ENCODE data around the gene TFAP2E. TPM values are rescaled to one million over a fixed set of nuclear protein-coding genes. Genes with fewer than 3 reads are reported as not detected.
A peak's percentile ranks its signal among the peaks of the same experiment; 100 is the strongest.

The TFAP2E gene
- total RNA-seq, 1 experiment from 2014 or later: 0.26 TPM

GRCh38 chr1:35642471-35642955, 69.4 kb downstream of the TFAP2E start:
- no peaks in the 10 kb centered on the region for H3K9me2 ChIP-seq (replicated peaks; ENCODE audit: low read length)
- no peak for ATAC-seq
- peak overlapping the region; percentile 79 for H3K27ac ChIP-seq (ENCODE audit: low read length)
- DNase-seq: no peak
- H3K4me2 ChIP-seq (ENCODE audit: low read length): peak overlapping the region; percentile 79
- ChIA-PET POLR2A (ENCODE audit: unreplicated experiment) (interaction anchor here (0.7 kb wide), 1 partner anchor 663 kb away, joined by 12 read pairs; no protein-coding TSS in a partner anchor), CTCF (no interaction called here)
- H3K9me3 ChIP-seq (ENCODE audit: low read length): no peaks in the 10 kb centered on the region
- intact Hi-C loops (cut with micrococcal nuclease): loop anchor here (5.0 kb wide), 2 partner anchors 75 to 130 kb away; partner anchors contain the start of gene C1orf216
- no peaks in the 10 kb centered on the region for H3F3A ChIP-seq (ENCODE audit: low read length, unreplicated experiment)
- H3K36me3 ChIP-seq (ENCODE audit: low read depth, low read length): 0 out of 2 replicates have a peak, but pooled peaks cover 3% of the 10 kb centered on the region
- BruUV-seq (replicated peaks): no TSS peak
- H3K4me3 ChIP-seq (ENCODE audit: low read length): peak overlapping the region; percentile 95
- no peaks in the 10 kb centered on the region for H3K27me3 ChIP-seq (ENCODE audit: low read length)
- peaks cover 14% of the 10 kb centered on the region for H3K4me1 ChIP-seq (ENCODE audit: insufficient read depth, low read length)
- peak overlapping the region; percentile 96 for H3K9ac ChIP-seq (ENCODE audit: low read length)
- peak overlapping the region; percentile 74 for H2AFZ ChIP-seq (ENCODE audit: low read length)
- peaks cover 20% of the 10 kb centered on the region for H4K20me1 ChIP-seq (ENCODE audit: low read length)
- TF ChIP-seq CTCF (conservative IDR thresholded peaks at IDR 0.05; ENCODE audit: low read depth, low read length) (no peak), EZH2 (IDR thresholded peaks at IDR 0.05; ENCODE audit: low read length, unreplicated experiment) (no peak), EZH2phosphoT487 (IDR thresholded peaks at IDR 0.05; ENCODE audit: borderline replicate concordance, low read length) (no peak)
- peaks cover 38% of the 10 kb centered on the region for H3K79me2 ChIP-seq (ENCODE audit: low read length)

GRCh38 chr1:35644204-35644603, 71.1 kb downstream of the TFAP2E start:
- Histone ChIP-seq H3K27ac (ENCODE audit: low read length) (no peak overlapping the region), H3K9me2 (replicated peaks; ENCODE audit: low read length) (no peaks in the 10 kb centered on the region), H3F3A (ENCODE audit: low read length, unreplicated experiment) (no peaks in the 10 kb centered on the region), H3K4me2 (ENCODE audit: low read length) (no peak overlapping the region), H3K79me2 (ENCODE audit: low read length) (peaks cover 22% of the 10 kb centered on the region), H3K4me3 (ENCODE audit: low read length) (no peak overlapping the region), H3K36me3 (ENCODE audit: low read depth, low read length) (no peaks in the 10 kb centered on the region), H3K27me3 (ENCODE audit: low read length) (no peaks in the 10 kb centered on the region), H3K4me1 (ENCODE audit: insufficient read depth, low read length) (peaks cover 5% of the 10 kb centered on the region; the same call in 1 of the 2 replicates), H2AFZ (ENCODE audit: low read length) (no peak overlapping the region), H3K9ac (ENCODE audit: low read length) (no peak overlapping the region), H3K9me3 (ENCODE audit: low read length) (no peaks in the 10 kb centered on the region), H4K20me1 (ENCODE audit: low read length) (peaks cover 13% of the 10 kb centered on the region)
- no peak for DNase-seq
- ChIA-PET CTCF (no interaction called here), POLR2A (ENCODE audit: unreplicated experiment) (no interaction called here)
- TF ChIP-seq EZH2 (IDR thresholded peaks at IDR 0.05; ENCODE audit: low read length, unreplicated experiment) (no peak), EZH2phosphoT487 (IDR thresholded peaks at IDR 0.05; ENCODE audit: borderline replicate concordance, low read length) (no peak), CTCF (conservative IDR thresholded peaks at IDR 0.05; ENCODE audit: low read depth, low read length) (no peak)
- BruUV-seq (replicated peaks): no TSS peak
- no peak for ATAC-seq
- intact Hi-C loops (cut with micrococcal nuclease): loop anchor here (5.0 kb wide), 2 partner anchors 73 to 128 kb away; partner anchors contain the start of gene C1orf216

Other genes with a start within 250 kb of the TFAP2E start
- gene KIAA0319L, start 15.9 kb upstream of the TFAP2E start, total RNA-seq (2014; rRNA removed): 20.9 and 26.7 TPM in 2 replicates
- gene NCDN, start 15.5 kb upstream of the TFAP2E start, total RNA-seq (2014; rRNA removed): 25.2 and 30.2 TPM in 2 replicates
- gene PSMB2, start 68.2 kb downstream of the TFAP2E start, total RNA-seq (2014; rRNA removed): 61.2 and 88.7 TPM in 2 replicates
- gene C1orf216, start 145.6 kb downstream of the TFAP2E start, total RNA-seq (2014; rRNA removed): 13.4 and 19.2 TPM in 2 replicates
- gene CLSPN, start 196.7 kb downstream of the TFAP2E start, total RNA-seq (2014; rRNA removed): 21.5 and 29.5 TPM in 2 replicates
- 5.9 and 7.7 TPM in 2 replicates for gene AGO4, start 234.7 kb downstream of the TFAP2E start, total RNA-seq (2014; rRNA removed)

Measured in PC-3 (cell line).